HepG2 (cell line): ENCODE results near the gene APRT. TPM values are rescaled to one million over a fixed set of nuclear protein-coding genes. Genes with fewer than 3 reads are reported as not detected.

ENCODE experiments used
- MBNL3 ChIP-seq: fragments of 250-450 bp; sonication (Bioruptor Pico); conservative IDR thresholded peaks from 2 replicates; pipeline ENCODE4 v1.8.0; 2022; ENCODE audit warnings: mild to moderate bottlenecking, inconsistent platforms
- NAIF1 ChIP-seq: sonication (generic); formaldehyde crosslinking; IDR thresholded peaks from 2 replicates; pipeline ENCODE4 v1.5.0; 2020; ENCODE audit warnings: mild to moderate bottlenecking, missing genetic modification reagents, borderline replicate concordance
- PCBP2 ChIP-seq: fragments of 200-400 bp; formaldehyde crosslinking; optimal IDR thresholded peaks from 2 replicates; pipeline ENCODE3; 2018; ENCODE audit warnings: low read length, low read depth; ENCODE audit not compliant: poor library complexity, severe bottlenecking
- RFXANK ChIP-seq: IDR thresholded peaks from 2 replicates; pipeline ENCODE4 v1.6.1; 2016
- RXRB ChIP-seq: IDR thresholded peaks from 2 replicates; pipeline ENCODE4 v1.6.1; 2016; ENCODE audit warnings: borderline replicate concordance, missing genetic modification reagents, missing compliant biosample characterization
- SOX6 ChIP-seq, 2 experiments: fragments of 450-650 bp in 1 of 2; sonication (generic) in 1 of 2; formaldehyde crosslinking in 1 of 2; IDR thresholded peaks; 2 replicates each; pipeline versions ENCODE4 v1.4.0 to v1.6.1; 2017 to 2020; ENCODE audit warnings: antibody characterized with exemption in 1 of 2, mild to moderate bottlenecking in 1 of 2, missing genetic modification reagents in 1 of 2
- SRF ChIP-seq: IDR thresholded peaks from 2 replicates; pipeline ENCODE4 v1.6.1; 2011; ENCODE audit warnings: mild to moderate bottlenecking, low read depth, low read length, moderate library complexity
- TOE1 ChIP-seq: sonication (generic); formaldehyde crosslinking; IDR thresholded peaks from 2 replicates; pipeline ENCODE4 v1.4.0; 2020; ENCODE audit warnings: mild to moderate bottlenecking, missing genetic modification reagents
- ZNF292 ChIP-seq: sonication (generic); formaldehyde crosslinking; IDR thresholded peaks from 2 replicates; pipeline ENCODE4 v1.8.1; 2022; ENCODE audit warnings: mild to moderate bottlenecking, low read depth, missing genetic modification reagents, borderline replicate concordance
- ZNF296 ChIP-seq: sonication (generic); formaldehyde crosslinking; conservative IDR thresholded peaks from 2 replicates; pipeline ENCODE4 v1.5.0; 2020; ENCODE audit warnings: mild to moderate bottlenecking, missing genetic modification reagents
- ZNF510 ChIP-seq: sonication (generic); formaldehyde crosslinking; IDR thresholded peaks from 2 replicates; pipeline ENCODE4 v1.4.0; 2020; ENCODE audit warnings: low read depth, mild to moderate bottlenecking, missing genetic modification reagents
- ZNF678 ChIP-seq: sonication (generic); formaldehyde crosslinking; IDR thresholded peaks from 2 replicates; pipeline ENCODE4 v1.4.0; 2020; ENCODE audit warnings: mild to moderate bottlenecking, missing genetic modification reagents
- ZNF703 ChIP-seq: sonication (generic); formaldehyde crosslinking; IDR thresholded peaks from 2 replicates; pipeline ENCODE4 v1.5.1; 2020; ENCODE audit warnings: missing genetic modification reagents, mild to moderate bottlenecking, moderate library complexity, borderline replicate concordance
- ZNF776 ChIP-seq: sonication (generic); formaldehyde crosslinking; IDR thresholded peaks from 2 replicates; pipeline ENCODE4 v1.4.0; 2020; ENCODE audit warnings: mild to moderate bottlenecking, missing genetic modification reagents
- polyA plus RNA-seq, 8 experiments: library from polyadenylated mRNA; depleted of rRNA in 3 of 8; stranded (reverse) in 7 of 8; unstranded in 1 of 8; fragments of >200 nt; fragmentation: Illumina TruSeq in 4 of 8; extraction: Trizol in 4 of 8; gene quantifications; 2 replicates each; pipeline versions ENCODE4 v1.2.1 to v1.2.3, GENCODE V29; 2011 to 2016; ENCODE audit warnings: low read depth in 4 of 8, missing spikeins in 1 of 8, mixed read lengths in 1 of 8; ENCODE audit not compliant: insufficient read depth in 1 of 8
- total RNA-seq, 5 experiments: library from RNA; depleted of rRNA; stranded (reverse); fragments of >200 nt; fragmentation: Illumina TruSeq; extraction: Trizol; gene quantifications; 2 replicates each; pipeline ENCODE4 v1.2.3, GENCODE V29; 2016; ENCODE audit warnings: low read depth in 1 of 5
- TF ChIP-seq, protein P1 (sequence below): sonication (generic); formaldehyde crosslinking; IDR thresholded peaks from 2 replicates; pipeline ENCODE4 v1.4.0; 2020; ENCODE audit warnings: missing genetic modification reagents
- TF ChIP-seq, protein P2 (sequence below): sonication (generic); formaldehyde crosslinking; conservative IDR thresholded peaks from 2 replicates; pipeline ENCODE4 v1.4.0; 2020; ENCODE audit warnings: missing genetic modification reagents
- TF ChIP-seq, protein P3 (sequence below): sonication (generic); formaldehyde crosslinking; conservative IDR thresholded peaks from 2 replicates; pipeline ENCODE4 v1.8.0; 2022; ENCODE audit warnings: missing genetic modification reagents
- TF ChIP-seq, protein P4 (sequence below): sonication (generic); formaldehyde crosslinking; IDR thresholded peaks from 2 replicates; pipeline ENCODE4 v1.9.0; 2021; ENCODE audit warnings: missing genetic modification reagents, borderline replicate concordance
- TF ChIP-seq, protein P5 (sequence below): sonication (generic); formaldehyde crosslinking; IDR thresholded peaks from 2 replicates; pipeline ENCODE4 v1.9.0; 2022; ENCODE audit warnings: low read depth, missing genetic modification reagents

APRT gene
- total and polyA plus RNA-seq, 2 of the 13 experiments (the other 11 are each of a cell fraction or from before 2014, with no cell fraction given) = 155 to 242 TPM

DNA sequence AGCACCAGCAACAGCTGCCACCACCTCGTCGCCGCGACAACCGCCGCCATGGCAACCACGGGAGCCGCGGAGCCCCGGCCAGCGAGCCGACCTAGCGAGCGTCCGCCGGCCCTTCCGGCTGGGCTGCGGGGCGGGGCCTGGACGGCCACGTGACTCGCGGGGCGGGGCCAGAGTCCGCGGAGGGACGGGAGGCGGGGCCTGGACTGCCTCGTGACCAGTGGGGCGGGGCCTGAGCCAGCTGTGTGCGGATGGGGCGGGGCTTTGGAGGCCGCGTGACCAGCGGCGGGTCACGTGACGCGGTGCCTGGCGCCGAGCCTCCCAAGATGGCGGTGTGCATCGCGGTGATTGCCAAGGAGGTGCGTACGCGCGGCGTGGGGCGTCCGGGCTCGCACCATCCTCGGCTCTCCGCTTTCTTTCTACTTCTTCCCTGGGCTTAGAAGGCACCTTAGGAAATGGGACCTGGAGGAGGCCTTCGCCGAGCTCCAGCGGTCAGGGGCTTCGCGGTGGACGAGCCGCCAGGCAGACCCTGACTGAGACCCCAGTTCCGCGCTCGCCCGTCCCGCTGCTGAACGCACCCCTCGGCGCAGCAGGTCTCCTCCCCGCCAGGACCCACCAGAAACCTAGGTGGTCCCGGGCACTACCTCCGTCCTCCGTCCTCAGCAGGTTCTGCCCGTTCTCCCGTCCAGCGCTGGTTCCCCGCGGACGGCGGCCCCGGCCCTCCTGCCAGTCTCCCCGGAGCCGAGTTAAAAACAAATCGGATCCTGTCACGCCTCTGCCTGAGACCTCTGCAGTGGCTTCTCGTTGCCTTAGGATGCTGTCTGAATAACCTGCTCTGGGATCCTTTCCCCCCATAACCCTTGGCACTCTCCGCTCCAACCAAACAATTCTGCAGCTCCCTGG, 45.4 kb upstream of the APRT start, which contains the start of the genes GALNS and TRAPPC2L (continued):
- TF ChIP-seq ZNF296 (CRISPR knock-in tag) (peak; percentile 78; the same call in 1 of the 2 replicates), ZNF510 (peak; percentile 40; the same call in 1 of the 2 replicates), ZNF776 (CRISPR knock-in tag) (peak; percentile 64), TOE1 (CRISPR knock-in tag) (no peak), MBNL3 (CRISPR knock-in tag) (no peak), ZNF703 (CRISPR knock-in tag) (no peak), NAIF1 (CRISPR knock-in tag) (peak; percentile 59; the same call in 1 of the 2 replicates), SOX6 (IDR thresholded peaks at IDR 0.05) (no peak), SOX6 (CRISPR knock-in tag; IDR thresholded peaks at IDR 0.05) (peak; percentile 48), SRF (no peak), ZNF678 (CRISPR knock-in tag) (no peak), PCBP2 (no peak), ZNF292 (CRISPR knock-in tag) (no peak), RFXANK (CRISPR knock-in tag) (no peak), RXRB (CRISPR knock-in tag) (peak; percentile 44; the same call in 1 of the 2 replicates)
- TF ChIP-seq, protein P1, sequence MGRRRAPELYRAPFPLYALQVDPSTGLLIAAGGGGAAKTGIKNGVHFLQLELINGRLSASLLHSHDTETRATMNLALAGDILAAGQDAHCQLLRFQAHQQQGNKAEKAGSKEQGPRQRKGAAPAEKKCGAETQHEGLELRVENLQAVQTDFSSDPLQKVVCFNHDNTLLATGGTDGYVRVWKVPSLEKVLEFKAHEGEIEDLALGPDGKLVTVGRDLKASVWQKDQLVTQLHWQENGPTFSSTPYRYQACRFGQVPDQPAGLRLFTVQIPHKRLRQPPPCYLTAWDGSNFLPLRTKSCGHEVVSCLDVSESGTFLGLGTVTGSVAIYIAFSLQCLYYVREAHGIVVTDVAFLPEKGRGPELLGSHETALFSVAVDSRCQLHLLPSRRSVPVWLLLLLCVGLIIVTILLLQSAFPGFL (CRISPR knock-in tag) = no peak
- TF ChIP-seq, protein P2, sequence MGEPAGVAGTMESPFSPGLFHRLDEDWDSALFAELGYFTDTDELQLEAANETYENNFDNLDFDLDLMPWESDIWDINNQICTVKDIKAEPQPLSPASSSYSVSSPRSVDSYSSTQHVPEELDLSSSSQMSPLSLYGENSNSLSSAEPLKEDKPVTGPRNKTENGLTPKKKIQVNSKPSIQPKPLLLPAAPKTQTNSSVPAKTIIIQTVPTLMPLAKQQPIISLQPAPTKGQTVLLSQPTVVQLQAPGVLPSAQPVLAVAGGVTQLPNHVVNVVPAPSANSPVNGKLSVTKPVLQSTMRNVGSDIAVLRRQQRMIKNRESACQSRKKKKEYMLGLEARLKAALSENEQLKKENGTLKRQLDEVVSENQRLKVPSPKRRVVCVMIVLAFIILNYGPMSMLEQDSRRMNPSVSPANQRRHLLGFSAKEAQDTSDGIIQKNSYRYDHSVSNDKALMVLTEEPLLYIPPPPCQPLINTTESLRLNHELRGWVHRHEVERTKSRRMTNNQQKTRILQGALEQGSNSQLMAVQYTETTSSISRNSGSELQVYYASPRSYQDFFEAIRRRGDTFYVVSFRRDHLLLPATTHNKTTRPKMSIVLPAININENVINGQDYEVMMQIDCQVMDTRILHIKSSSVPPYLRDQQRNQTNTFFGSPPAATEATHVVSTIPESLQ (CRISPR knock-in tag) = no peak
- TF ChIP-seq, protein P3, sequence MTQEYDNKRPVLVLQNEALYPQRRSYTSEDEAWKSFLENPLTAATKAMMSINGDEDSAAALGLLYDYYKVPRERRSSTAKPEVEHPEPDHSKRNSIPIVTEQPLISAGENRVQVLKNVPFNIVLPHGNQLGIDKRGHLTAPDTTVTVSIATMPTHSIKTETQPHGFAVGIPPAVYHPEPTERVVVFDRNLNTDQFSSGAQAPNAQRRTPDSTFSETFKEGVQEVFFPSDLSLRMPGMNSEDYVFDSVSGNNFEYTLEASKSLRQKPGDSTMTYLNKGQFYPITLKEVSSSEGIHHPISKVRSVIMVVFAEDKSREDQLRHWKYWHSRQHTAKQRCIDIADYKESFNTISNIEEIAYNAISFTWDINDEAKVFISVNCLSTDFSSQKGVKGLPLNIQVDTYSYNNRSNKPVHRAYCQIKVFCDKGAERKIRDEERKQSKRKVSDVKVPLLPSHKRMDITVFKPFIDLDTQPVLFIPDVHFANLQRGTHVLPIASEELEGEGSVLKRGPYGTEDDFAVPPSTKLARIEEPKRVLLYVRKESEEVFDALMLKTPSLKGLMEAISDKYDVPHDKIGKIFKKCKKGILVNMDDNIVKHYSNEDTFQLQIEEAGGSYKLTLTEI (CRISPR knock-in tag) = no peak
- TF ChIP-seq, protein P4, sequence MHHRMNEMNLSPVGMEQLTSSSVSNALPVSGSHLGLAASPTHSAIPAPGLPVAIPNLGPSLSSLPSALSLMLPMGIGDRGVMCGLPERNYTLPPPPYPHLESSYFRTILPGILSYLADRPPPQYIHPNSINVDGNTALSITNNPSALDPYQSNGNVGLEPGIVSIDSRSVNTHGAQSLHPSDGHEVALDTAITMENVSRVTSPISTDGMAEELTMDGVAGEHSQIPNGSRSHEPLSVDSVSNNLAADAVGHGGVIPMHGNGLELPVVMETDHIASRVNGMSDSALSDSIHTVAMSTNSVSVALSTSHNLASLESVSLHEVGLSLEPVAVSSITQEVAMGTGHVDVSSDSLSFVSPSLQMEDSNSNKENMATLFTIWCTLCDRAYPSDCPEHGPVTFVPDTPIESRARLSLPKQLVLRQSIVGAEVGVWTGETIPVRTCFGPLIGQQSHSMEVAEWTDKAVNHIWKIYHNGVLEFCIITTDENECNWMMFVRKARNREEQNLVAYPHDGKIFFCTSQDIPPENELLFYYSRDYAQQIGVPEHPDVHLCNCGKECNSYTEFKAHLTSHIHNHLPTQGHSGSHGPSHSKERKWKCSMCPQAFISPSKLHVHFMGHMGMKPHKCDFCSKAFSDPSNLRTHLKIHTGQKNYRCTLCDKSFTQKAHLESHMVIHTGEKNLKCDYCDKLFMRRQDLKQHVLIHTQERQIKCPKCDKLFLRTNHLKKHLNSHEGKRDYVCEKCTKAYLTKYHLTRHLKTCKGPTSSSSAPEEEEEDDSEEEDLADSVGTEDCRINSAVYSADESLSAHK (CRISPR knock-in tag) = no peak
- TF ChIP-seq, protein P5, sequence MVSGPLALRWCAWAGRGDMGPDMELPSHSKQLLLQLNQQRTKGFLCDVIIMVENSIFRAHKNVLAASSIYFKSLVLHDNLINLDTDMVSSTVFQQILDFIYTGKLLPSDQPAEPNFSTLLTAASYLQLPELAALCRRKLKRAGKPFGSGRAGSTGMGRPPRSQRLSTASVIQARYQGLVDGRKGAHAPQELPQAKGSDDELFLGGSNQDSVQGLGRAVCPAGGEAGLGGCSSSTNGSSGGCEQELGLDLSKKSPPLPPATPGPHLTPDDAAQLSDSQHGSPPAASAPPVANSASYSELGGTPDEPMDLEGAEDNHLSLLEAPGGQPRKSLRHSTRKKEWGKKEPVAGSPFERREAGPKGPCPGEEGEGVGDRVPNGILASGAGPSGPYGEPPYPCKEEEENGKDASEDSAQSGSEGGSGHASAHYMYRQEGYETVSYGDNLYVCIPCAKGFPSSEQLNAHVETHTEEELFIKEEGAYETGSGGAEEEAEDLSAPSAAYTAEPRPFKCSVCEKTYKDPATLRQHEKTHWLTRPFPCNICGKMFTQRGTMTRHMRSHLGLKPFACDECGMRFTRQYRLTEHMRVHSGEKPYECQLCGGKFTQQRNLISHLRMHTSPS (CRISPR knock-in tag) = 0 out of 2 replicates have a peak, but pooled peaks have one; percentile 15
